Stomach smooth muscle (tissue), 2 donors: ENCODE results near the gene CD300H.
A peak's percentile ranks its signal among the peaks of the same experiment; 100 is the strongest.

Experiments
- H3K27ac ChIP-seq: one replicate; pipeline ENCODE4 v1.7.0; 2013; ENCODE audit warnings: mild to moderate bottlenecking, low read length, inconsistent platforms
- H3K27me3 ChIP-seq, 2 donors: one replicate each; pipeline ENCODE4 v1.7.0; 2013; ENCODE audit warnings: low read length in 2 of 2; ENCODE audit not compliant: insufficient read depth in 2 of 2, control insufficient read depth in 1 of 2
- H3K36me3 ChIP-seq, 2 donors: one replicate each; pipeline ENCODE4 v1.7.0; 2013; ENCODE audit warnings: low read length in 2 of 2; ENCODE audit not compliant: control insufficient read depth in 2 of 2, insufficient read depth in 2 of 2
- H3K4me1 ChIP-seq: one replicate; pipeline ENCODE4 v1.7.0; 2013; ENCODE audit warnings: low read length; ENCODE audit not compliant: control insufficient read depth, insufficient read depth
- H3K4me3 ChIP-seq, 2 donors: one replicate each; pipeline ENCODE4 v1.7.0; 2013; ENCODE audit warnings: low read length in 2 of 2
- H3K9ac ChIP-seq, 2 donors: one replicate each; pipeline ENCODE4 v1.7.0; 2013; ENCODE audit warnings: low read length in 2 of 2, mild to moderate bottlenecking in 1 of 2
- H3K9me3 ChIP-seq, 2 donors: one replicate each; pipeline ENCODE4 v1.7.0; 2013; ENCODE audit warnings: low read length in 2 of 2; ENCODE audit not compliant: control insufficient read depth in 2 of 2
- donor health status: healthy.
- donor health status: Pancreatic carcinoma.

Gene CD300H

GRCh38 chr17:74527081-74527480, 40.2 kb downstream of the CD300H start:
- peaks cover 0 to 9% of the 10 kb centered on the region in 2 donors for H3K9me3 ChIP-seq
- H3K36me3 ChIP-seq: no peaks in the 10 kb centered on the region
- no peak overlapping the region for H3K27ac ChIP-seq
- H3K9ac ChIP-seq: no peak overlapping the region
- H3K4me3 ChIP-seq: no peak overlapping the region
- peaks cover 0 to 2% of the 10 kb centered on the region in 2 donors for H3K27me3 ChIP-seq
- no peaks in the 10 kb centered on the region for H3K4me1 ChIP-seq

GRCh38 chr17:74526681-74527080, 40.6 kb downstream of the CD300H start:
- Histone ChIP-seq H3K9ac (no peak overlapping the region), H3K27me3 (peaks cover 0 to 2% of the 10 kb centered on the region in 2 donors), H3K9me3 (peaks cover 0 to 9% of the 10 kb centered on the region in 2 donors), H3K4me3 (no peak overlapping the region), H3K4me1 (no peaks in the 10 kb centered on the region), H3K27ac (no peak overlapping the region), H3K36me3 (no peaks in the 10 kb centered on the region)

GRCh38 chr17:74525781-74526288, 41.5 kb downstream of the CD300H start:
- Histone ChIP-seq H3K27me3 (peaks cover 0 to 2% of the 10 kb centered on the region in 2 donors), H3K36me3 (no peaks in the 10 kb centered on the region), H3K9me3 (peaks cover 0 to 9% of the 10 kb centered on the region in 2 donors), H3K4me1 (no peaks in the 10 kb centered on the region), H3K9ac (no peak overlapping the region), H3K4me3 (no peak overlapping the region), H3K27ac (no peak overlapping the region)

- Histone ChIP-seq H3K4me1 (no peaks in the 10 kb centered on the region), H3K27ac (no peak overlapping the region), H3K4me3 (no peak overlapping the region), H3K9ac (no peak overlapping the region), H3K36me3 (no peaks in the 10 kb centered on the region), H3K9me3 (peaks cover 0 to 9% of the 10 kb centered on the region in 2 donors), H3K27me3 (peaks cover 0 to 2% of the 10 kb centered on the region in 2 donors)
Observed at GRCh38 chr17:74525465-74525725, 41.9 kb downstream of the CD300H start.

GRCh38 chr17:74524653-74525464, 42.5 kb downstream of the CD300H start:
- no peaks in the 10 kb centered on the region for H3K4me1 ChIP-seq
- H3K36me3 ChIP-seq: no peaks in the 10 kb centered on the region
- H3K4me3 ChIP-seq: no peak overlapping the region
- peaks cover 0 to 9% of the 10 kb centered on the region in 2 donors for H3K9me3 ChIP-seq
- H3K9ac ChIP-seq: no peak overlapping the region
- no peak overlapping the region for H3K27ac ChIP-seq
- peaks cover 0 to 2% of the 10 kb centered on the region in 2 donors for H3K27me3 ChIP-seq

- Histone ChIP-seq H3K9ac (no peak overlapping the region), H3K36me3 (no peaks in the 10 kb centered on the region), H3K4me1 (no peaks in the 10 kb centered on the region), H3K4me3 (no peak overlapping the region), H3K27ac (no peak overlapping the region), H3K27me3 (no peaks in the 10 kb centered on the region), H3K9me3 (peaks cover 0 to 9% of the 10 kb centered on the region in 2 donors)
Observed at GRCh38 chr17:74523308-74523707, 44.0 kb downstream of the CD300H start.

- no peak overlapping the region for H3K9ac ChIP-seq
- peaks cover 0 to 9% of the 10 kb centered on the region in 2 donors for H3K9me3 ChIP-seq
Observed at GRCh38 chr17:74522381-74523105, 44.8 kb downstream of the CD300H start.

GRCh38 chr17:74521701-74522201, 45.6 kb downstream of the CD300H start:
- peaks cover 0 to 9% of the 10 kb centered on the region in 2 donors for H3K9me3 ChIP-seq
- no peak overlapping the region for H3K27ac ChIP-seq
- no peaks in the 10 kb centered on the region for H3K27me3 ChIP-seq
- H3K9ac ChIP-seq: no peak overlapping the region
- no peaks in the 10 kb centered on the region for H3K36me3 ChIP-seq
- no peaks in the 10 kb centered on the region for H3K4me1 ChIP-seq
- H3K4me3 ChIP-seq: no peak overlapping the region

More at GRCh38 chr17:74522381-74523105, 44.8 kb downstream of the CD300H start:
- Histone ChIP-seq H3K36me3 (no peaks in the 10 kb centered on the region), H3K4me1 (no peaks in the 10 kb centered on the region), H3K27me3 (no peaks in the 10 kb centered on the region), H3K4me3 (no peak overlapping the region), H3K27ac (no peak overlapping the region)

- Histone ChIP-seq H3K27me3 (no peaks in the 10 kb centered on the region), H3K4me1 (no peaks in the 10 kb centered on the region), H3K36me3 (no peaks in the 10 kb centered on the region), H3K9me3 (peaks cover 0 to 9% of the 10 kb centered on the region in 2 donors), H3K27ac (peak overlapping the region; percentile 31), H3K9ac (no peak overlapping the region), H3K4me3 (no peak overlapping the region)
Observed at GRCh38 chr17:74520790-74521480, 46.4 kb downstream of the CD300H start.

- Histone ChIP-seq H3K4me1 (no peaks in the 10 kb centered on the region), H3K36me3 (no peaks in the 10 kb centered on the region), H3K27me3 (no peaks in the 10 kb centered on the region), H3K27ac (no peak overlapping the region), H3K9me3 (peaks cover 0 to 9% of the 10 kb centered on the region in 2 donors), H3K4me3 (no peak overlapping the region), H3K9ac (no peak overlapping the region)
Observed at GRCh38 chr17:74520016-74520434, 47.3 kb downstream of the CD300H start.
